Activated CD8-positive, alpha-beta memory T cell treated with anti-CD3 and anti-CD28 coated beads for 4 hours (primary cell): ENCODE data around the gene FOXP1.

Experiments
- DNase-seq, 2 donors: peaks; one replicate each; pipeline ENCODE4 v3.0.0-alpha.2; 2020; ENCODE audit warnings: low read depth in 2 of 2

Gene FOXP1

GRCh38 chr3:71564361-71564760 is 19.2 kb downstream of the FOXP1 start:
- no peak for DNase-seq

GRCh38 chr3:71563827-71564226 is 19.7 kb downstream of the FOXP1 start:
- no peak for DNase-seq

GRCh38 chr3:71562938-71563337 is 20.6 kb downstream of the FOXP1 start:
- no peak for DNase-seq

- no peak for DNase-seq
Measured at GRCh38 chr3:71560665-71561064, 22.9 kb downstream of the FOXP1 start.

GRCh38 chr3:71559578-71560162 is 23.9 kb downstream of the FOXP1 start:
- no peak for DNase-seq

GRCh38 chr3:71559021-71559420 is 24.5 kb downstream of the FOXP1 start:
- no peak for DNase-seq

- DNase-seq, result no peak
Measured at GRCh38 chr3:71554649-71555048, 28.9 kb downstream of the FOXP1 start.

- DNase-seq, result no peak
Measured at GRCh38 chr3:71551311-71551919, 32.1 kb downstream of the FOXP1 start.

- no peak for DNase-seq
Measured at GRCh38 chr3:71549951-71550350, 33.6 kb downstream of the FOXP1 start.

- no peak for DNase-seq
Measured at GRCh38 chr3:71548705-71549384, 34.7 kb downstream of the FOXP1 start.

GRCh38 chr3:71547249-71548198 is 36.0 kb downstream of the FOXP1 start:
- no peak for DNase-seq

GRCh38 chr3:71546821-71547220 is 36.7 kb downstream of the FOXP1 start:
- DNase-seq, result no peak

GRCh38 chr3:71545330-71545729 is 38.2 kb downstream of the FOXP1 start:
- no peak for DNase-seq

GRCh38 chr3:71543371-71544016 is 40.0 kb downstream of the FOXP1 start:
- no peak for DNase-seq

- no peak for DNase-seq
Measured at GRCh38 chr3:71542521-71543370, 40.8 kb downstream of the FOXP1 start.

GRCh38 chr3:71541313-71541712 is 42.2 kb downstream of the FOXP1 start:
- DNase-seq, result no peak

GRCh38 chr3:71537211-71537611 is 46.3 kb downstream of the FOXP1 start:
- no peak for DNase-seq

- DNase-seq, result no peak
Measured at GRCh38 chr3:71536376-71536965, 47.1 kb downstream of the FOXP1 start.

- DNase-seq, result no peak
Measured at GRCh38 chr3:71533588-71533987, 49.9 kb downstream of the FOXP1 start.

- DNase-seq, result no peak
Measured at GRCh38 chr3:71532639-71533395, 50.7 kb downstream of the FOXP1 start.
